Measurements from ENCODE around the gene FHL2. TPM values are rescaled to one million over a fixed set of nuclear protein-coding genes. Genes with fewer than 3 reads are reported as not detected.

The FHL2 gene
- total and polyA plus RNA-seq, 2 of the 13 experiments (the other 11 are each of a cell fraction or from before 2014, with no cell fraction given): 1.9 to 74.8 TPM

- intact Hi-C loops (cut with micrococcal nuclease; ENCODE audit: unreplicated experiment): no loop called here
- Histone ChIP-seq H3K36me3 (replicated peaks in 1 of 2; ENCODE audit: control insufficient read depth in 1 of 2, insufficient read depth in 2 of 2, low read length in 2 of 2) (no peaks in the 10 kb centered on the region), H3K27ac (ENCODE audit: extremely low read length, insufficient read depth, low read length) (no peak overlapping the region), H3K9me3 (ENCODE audit: low read length) (no peaks in the 10 kb centered on the region), H3K4me2 (ENCODE audit: low read depth, low read length) (peak overlapping the region; percentile 50), H3K4me3 (replicated peaks in 1 of 3; ENCODE audit: insufficient read depth in 1 of 3, low read depth in 2 of 3, low read length in 3 of 3) (0 out of 6 replicates have a peak overlapping the region, but pooled peaks of 1 of the 3 experiments have one; percentile 17), H4K20me1 (ENCODE audit: insufficient read depth, low read length) (no peaks in the 10 kb centered on the region), H3K9ac (ENCODE audit: insufficient read depth, low read depth, low read length) (no peak overlapping the region), H2AFZ (ENCODE audit: low read length) (peak overlapping the region; percentile 18), H3K79me2 (ENCODE audit: insufficient read depth, low read length) (no peaks in the 10 kb centered on the region), H3K4me1 (ENCODE audit: insufficient read depth, low read length) (peaks cover 22% of the 10 kb centered on the region), H3K27me3 (ENCODE audit: control insufficient read depth in 1 of 2, insufficient read depth in 2 of 2, low read length in 2 of 2) (peaks cover 0 to 21% of the 10 kb centered on the region in 2 experiments; a peak in 3 of 5 replicates)
- ChIA-PET POLR2A (no interaction called here), CTCF (ENCODE audit: low intra/inter-chr PET ratio, low total read pairs) (interaction anchor here (1.3 kb wide), 1 partner anchor 33 kb away, joined by 6 read pairs; no protein-coding TSS in a partner anchor)
- WGBS (ENCODE audit: low lambda C conversion rate): 26% methylated on average over 8 of the region's 8 CpGs
- FAIRE-seq (no peak), ATAC-seq (no peak), DNase-seq (ENCODE audit: low spot score) (no peak)
- in situ Hi-C loops (cut with HindIII; ENCODE audit: extremely low pct_ligation_motif_present, low pct_unique_long_range_greater_than_20kb): no loop called here
- TF ChIP-seq TEAD3 (CRISPR knock-in tag; optimal IDR thresholded peaks at IDR 0.05; ENCODE audit: borderline replicate concordance): peak; percentile 2
- no peak for TF ChIP-seq SUZ12 (IDR thresholded peaks at IDR 0.05; ENCODE audit: low read depth, low read length)
- TF ChIP-seq BRD4 (CRISPR knock-in tag; IDR thresholded peaks at IDR 0.05): no peak
- TF ChIP-seq ARID3A (IDR thresholded peaks at IDR 0.05; ENCODE audit: low read depth, low read length): no peak
- no peak for TF ChIP-seq HMG20A (CRISPR knock-in tag; IDR thresholded peaks at IDR 0.05; ENCODE audit: borderline replicate concordance)
- no peak for TF ChIP-seq ZNF407 (CRISPR knock-in tag; IDR thresholded peaks at IDR 0.05; ENCODE audit: not compliant biosample characterization)
- no peak for TF ChIP-seq TARDBP (CRISPR knock-in tag; IDR thresholded peaks at IDR 0.05)
- TF ChIP-seq NR2F1 (CRISPR knock-in tag; IDR thresholded peaks at IDR 0.05): no peak
- no peak for TF ChIP-seq RXRA (CRISPR knock-in tag; IDR thresholded peaks at IDR 0.05)
- TF ChIP-seq NFRKB (IDR thresholded peaks at IDR 0.05): no peak
- TF ChIP-seq MAFK (conservative IDR thresholded peaks at IDR 0.05 in 1 of 2, IDR thresholded peaks at IDR 0.05 in 1 of 2; ENCODE audit: low read length in 2 of 2): 0 out of 4 replicates have a peak, but pooled peaks have one; percentile 6 to 18
- BruUV-seq (replicated peaks): no TSS peak
These were observed 4.5 kb upstream of the FHL2 start for GRCh38 chr2:105403241-105403782.

All from HepG2 (cell line).